A172 (cell line): ENCODE data around the gene ABTB2. TPM values are rescaled to one million over a fixed set of nuclear protein-coding genes. Genes with fewer than 3 reads are reported as not detected.
A peak's percentile ranks its signal among the peaks of the same experiment; 100 is the strongest.
"Not testable (repeated sequence)": the region's sequence is repeated elsewhere in the genome, so short reads cannot be mapped to it uniquely, and the experiment has no call there.

Experiments used
- DNase-seq: peaks from one replicate; pipeline ENCODE4 v3.0.0-alpha.2; 2015; ENCODE audit warnings: low spot score
- total RNA-seq: library from RNA; depleted of rRNA; stranded (reverse); fragments of >200 nt; shearing (Covaris generic); gene quantifications from 2 replicates; pipeline ENCODE4 v1.2.3, GENCODE V29; 2014

ABTB2 gene
- total RNA-seq, 1 experiment from 2014 or later: 0.93 TPM

- DNase-seq: no peak
These were observed 119.3 kb downstream of the ABTB2 start for GRCh38 chr11:34238533-34238932.

GRCh38 chr11:34236572-34236971, 121.2 kb downstream of the ABTB2 start:
- no peak for DNase-seq

- no peak for DNase-seq
These were observed 122.2 kb downstream of the ABTB2 start for GRCh38 chr11:34235591-34236071.

GRCh38 chr11:34235189-34235588, 122.6 kb downstream of the ABTB2 start:
- DNase-seq: no peak

GRCh38 chr11:34234086-34234740, 123.6 kb downstream of the ABTB2 start:
- DNase-seq: peak; percentile 90

- no peak for DNase-seq
These were observed 124.6 kb downstream of the ABTB2 start for GRCh38 chr11:34233215-34233614.

GRCh38 chr11:34232807-34233206, 125.0 kb downstream of the ABTB2 start:
- no peak for DNase-seq

GRCh38 chr11:34226210-34226609, 131.6 kb downstream of the ABTB2 start:
- DNase-seq: no peak

- DNase-seq: no peak
These were observed 132.7 kb downstream of the ABTB2 start for GRCh38 chr11:34225091-34225490.

- no peak for DNase-seq
These were observed 133.3 kb downstream of the ABTB2 start for GRCh38 chr11:34224434-34224966.

- no peak for DNase-seq
These were observed 133.9 kb downstream of the ABTB2 start for GRCh38 chr11:34223907-34224306.

GRCh38 chr11:34223021-34223813, 134.6 kb downstream of the ABTB2 start:
- peak; percentile 61 for DNase-seq

GRCh38 chr11:34222030-34222429, 135.8 kb downstream of the ABTB2 start:
- DNase-seq: no peak

- no peak for DNase-seq
These were observed 137.9 kb downstream of the ABTB2 start for GRCh38 chr11:34219941-34220370.

- DNase-seq: no peak
These were observed 138.5 kb downstream of the ABTB2 start for GRCh38 chr11:34219279-34219678.

- DNase-seq: not testable (repeated sequence)
These were observed 139.1 kb downstream of the ABTB2 start for GRCh38 chr11:34218756-34219155.

- no peak for DNase-seq
These were observed 139.7 kb downstream of the ABTB2 start for GRCh38 chr11:34218067-34218466.

GRCh38 chr11:34216706-34217105, 141.1 kb downstream of the ABTB2 start:
- no peak for DNase-seq

GRCh38 chr11:34215806-34216453, 141.9 kb downstream of the ABTB2 start:
- no peak for DNase-seq

- peak; percentile 96 for DNase-seq
These were observed 142.6 kb downstream of the ABTB2 start for GRCh38 chr11:34214961-34215805.

- DNase-seq: peak; percentile 40
These were observed 144.4 kb downstream of the ABTB2 start for GRCh38 chr11:34213366-34213765.
